DND-41 (cell line): ENCODE data around the gene PTPRG.

Source experiments
- EZH2 ChIP-seq: IDR thresholded peaks from 3 replicates; pipeline ENCODE4 v1.6.1; 2012; ENCODE audit warnings: borderline replicate concordance, low read depth, mild to moderate bottlenecking, moderate library complexity, low read length, inconsistent platforms; ENCODE audit not compliant: severe bottlenecking
- TF ChIP-seq, protein P1 (sequence below): IDR thresholded peaks from 2 replicates; pipeline ENCODE4 v1.5.1; 2012; ENCODE audit warnings: borderline replicate concordance, low read length, moderate library complexity, mild to moderate bottlenecking; ENCODE audit not compliant: poor library complexity, severe bottlenecking; ENCODE audit errors: extremely low read depth

DNA sequence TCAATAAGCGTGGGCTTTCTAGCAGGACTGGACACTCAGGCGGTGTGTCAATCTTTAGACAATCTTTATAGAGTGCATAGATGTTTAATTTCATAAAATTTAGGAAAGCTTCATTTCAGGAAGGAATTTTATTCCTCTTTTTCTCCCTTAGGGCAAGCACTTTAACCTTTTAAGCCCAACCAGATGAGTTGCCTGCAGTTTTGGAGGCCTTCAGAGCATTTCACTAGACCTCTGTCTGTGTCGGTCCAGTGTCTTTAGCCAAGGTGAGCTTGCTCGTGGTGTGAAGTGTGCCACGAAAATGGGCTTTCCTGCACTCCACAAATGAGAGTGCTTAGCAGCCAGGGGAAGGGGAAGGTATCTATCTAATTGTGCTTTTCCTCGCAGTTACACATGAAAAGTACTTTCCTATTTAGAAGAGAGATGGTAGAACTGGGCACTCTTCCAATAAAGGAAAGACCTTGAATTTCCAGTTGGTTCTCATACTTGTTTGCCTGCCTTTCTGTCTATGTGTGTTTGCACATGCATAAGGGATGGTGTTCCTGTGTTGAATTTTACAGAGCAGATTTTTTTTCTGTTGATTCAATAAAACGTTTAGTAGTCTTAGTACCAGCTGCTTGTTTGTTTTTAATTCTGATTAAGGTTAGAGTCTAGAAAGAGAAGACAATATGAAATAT, 758.3 kb downstream of the PTPRG start:
- TF ChIP-seq, protein P1, sequence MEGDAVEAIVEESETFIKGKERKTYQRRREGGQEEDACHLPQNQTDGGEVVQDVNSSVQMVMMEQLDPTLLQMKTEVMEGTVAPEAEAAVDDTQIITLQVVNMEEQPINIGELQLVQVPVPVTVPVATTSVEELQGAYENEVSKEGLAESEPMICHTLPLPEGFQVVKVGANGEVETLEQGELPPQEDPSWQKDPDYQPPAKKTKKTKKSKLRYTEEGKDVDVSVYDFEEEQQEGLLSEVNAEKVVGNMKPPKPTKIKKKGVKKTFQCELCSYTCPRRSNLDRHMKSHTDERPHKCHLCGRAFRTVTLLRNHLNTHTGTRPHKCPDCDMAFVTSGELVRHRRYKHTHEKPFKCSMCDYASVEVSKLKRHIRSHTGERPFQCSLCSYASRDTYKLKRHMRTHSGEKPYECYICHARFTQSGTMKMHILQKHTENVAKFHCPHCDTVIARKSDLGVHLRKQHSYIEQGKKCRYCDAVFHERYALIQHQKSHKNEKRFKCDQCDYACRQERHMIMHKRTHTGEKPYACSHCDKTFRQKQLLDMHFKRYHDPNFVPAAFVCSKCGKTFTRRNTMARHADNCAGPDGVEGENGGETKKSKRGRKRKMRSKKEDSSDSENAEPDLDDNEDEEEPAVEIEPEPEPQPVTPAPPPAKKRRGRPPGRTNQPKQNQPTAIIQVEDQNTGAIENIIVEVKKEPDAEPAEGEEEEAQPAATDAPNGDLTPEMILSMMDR: no peak
- no peak for TF ChIP-seq EZH2
